Retina (tissue), 1 donor: Measurements from ENCODE around the gene DNAJC22.

Experiments used
- DNase-seq: peaks from one replicate; pipeline ENCODE4 v3.0.0-alpha.2; 2016

DNAJC22 gene

DNA sequence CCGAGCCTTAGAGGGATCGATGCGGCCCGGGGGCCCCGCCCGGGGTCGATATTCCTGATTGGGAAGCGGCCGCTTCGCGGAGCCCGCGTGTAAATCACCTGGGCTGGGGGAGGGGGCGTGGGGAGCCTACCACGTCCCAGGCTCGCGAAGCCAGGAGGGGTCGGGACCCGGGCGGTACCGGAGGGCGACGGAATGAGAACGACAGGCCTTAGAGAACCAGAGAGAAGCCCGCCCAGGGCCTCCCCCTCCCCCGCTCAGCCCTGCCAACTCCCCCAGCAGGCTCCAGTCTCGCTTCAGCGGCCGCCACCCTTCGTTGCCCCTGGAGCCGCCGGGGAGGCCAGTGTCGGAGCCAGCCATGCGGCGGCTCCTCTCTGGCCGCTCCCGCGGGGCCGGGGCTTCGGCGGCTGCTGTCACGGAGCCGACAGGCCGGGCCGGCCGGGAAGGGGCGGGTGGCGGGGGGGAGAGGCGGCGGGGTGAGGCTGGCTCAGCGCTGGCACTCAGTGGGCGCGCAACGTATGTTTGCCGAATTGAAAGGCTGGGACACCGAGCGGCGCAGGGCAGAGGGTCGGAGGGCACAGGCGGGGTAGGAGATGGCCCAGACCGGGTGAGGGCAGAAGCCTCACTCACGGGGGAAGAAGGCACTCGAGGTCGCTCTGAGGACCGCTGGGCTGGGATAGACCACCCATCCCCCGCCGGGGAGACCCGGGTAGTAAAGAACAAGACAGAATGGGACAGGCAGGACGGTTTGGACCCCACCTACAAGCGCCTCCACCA lies 1.4 kb upstream of the DNAJC22 start:
- peak; percentile 67 for DNase-seq

DNA sequence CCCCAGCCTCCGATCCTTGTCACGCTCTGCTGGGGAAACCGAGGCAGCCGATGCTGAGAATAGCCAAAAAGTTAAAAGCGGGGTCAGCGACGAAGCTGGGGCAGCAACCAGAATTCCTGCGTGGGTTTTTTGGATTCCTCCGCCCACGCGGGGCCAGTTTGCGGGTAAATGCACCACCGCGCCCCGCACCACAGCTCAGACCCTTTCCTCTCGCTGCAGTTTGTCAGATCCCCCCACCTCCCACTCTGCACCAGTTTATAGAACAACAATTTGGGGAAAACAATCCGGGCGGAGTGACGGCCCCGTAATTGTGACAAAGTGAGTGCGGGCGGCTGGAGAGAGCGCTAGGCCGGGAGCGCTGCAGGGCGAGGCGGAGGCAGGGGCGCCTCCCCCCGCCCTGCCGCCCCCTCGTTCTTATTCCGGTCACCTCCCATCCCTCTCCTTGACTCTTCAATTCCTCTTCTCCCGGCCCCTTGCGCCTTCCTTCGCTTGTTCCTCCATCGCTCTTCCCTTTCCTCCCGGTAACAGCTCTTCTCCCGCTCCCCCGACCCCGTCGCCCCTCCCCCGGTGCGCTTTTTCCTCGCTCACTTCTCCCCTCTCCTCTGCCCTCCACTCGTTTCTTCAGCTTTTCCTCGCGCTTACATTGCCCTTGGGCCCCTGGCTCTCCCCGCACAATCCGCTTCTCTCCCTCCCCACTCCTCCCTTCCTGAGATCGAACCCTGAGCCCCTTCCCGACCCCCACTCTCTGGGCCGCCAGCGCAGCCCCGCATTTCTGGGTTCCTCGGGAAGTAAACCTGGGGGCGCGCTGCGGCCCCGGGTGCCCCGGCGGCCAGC lies 646 bp upstream of the DNAJC22 start:
- DNase-seq: peak; percentile 66

DNA sequence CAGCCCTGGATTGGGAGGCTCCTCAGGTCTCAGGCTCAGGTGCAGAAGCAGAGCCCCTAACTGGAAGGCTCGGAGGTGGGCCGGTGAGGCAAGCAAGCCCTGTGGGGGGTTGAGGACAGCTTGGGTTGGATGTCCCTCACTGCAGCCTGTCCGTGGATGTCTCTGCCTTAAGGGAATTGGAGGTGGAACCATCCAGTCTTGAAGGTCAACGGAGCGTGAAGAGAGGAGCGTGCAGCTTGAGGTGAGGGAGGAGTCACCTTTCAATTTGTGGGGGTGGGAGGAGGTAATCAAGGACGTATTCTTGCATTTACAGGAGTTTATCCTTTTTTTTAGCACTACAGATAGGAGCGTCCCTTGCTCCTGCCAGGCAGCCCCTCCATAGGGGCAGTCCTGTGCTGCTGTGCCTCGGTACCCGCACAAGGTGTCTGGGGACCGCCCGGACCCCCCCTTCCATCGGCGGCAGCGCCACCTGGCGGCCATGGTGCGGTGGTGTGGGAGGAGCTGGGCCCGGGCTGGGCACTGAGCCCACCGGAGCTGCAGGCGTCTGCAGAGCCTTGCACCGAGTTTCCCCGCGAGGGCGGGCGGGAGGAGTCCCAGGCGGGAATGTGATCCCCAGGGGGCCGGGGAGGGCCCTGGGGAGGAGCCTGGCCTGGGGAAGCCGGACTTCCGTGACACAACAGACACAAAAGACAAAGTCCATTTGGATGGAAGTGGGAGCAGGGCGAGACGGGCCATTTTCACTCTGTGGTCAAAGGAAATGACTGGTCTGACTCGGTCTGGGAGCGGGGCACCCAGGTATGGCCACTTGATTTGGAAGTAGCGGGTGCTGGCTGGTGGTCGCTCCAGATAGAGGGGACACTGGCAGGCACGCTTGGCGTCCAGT lies 864 bp downstream of the DNAJC22 start:
- peak; percentile 88 for DNase-seq

DNA sequence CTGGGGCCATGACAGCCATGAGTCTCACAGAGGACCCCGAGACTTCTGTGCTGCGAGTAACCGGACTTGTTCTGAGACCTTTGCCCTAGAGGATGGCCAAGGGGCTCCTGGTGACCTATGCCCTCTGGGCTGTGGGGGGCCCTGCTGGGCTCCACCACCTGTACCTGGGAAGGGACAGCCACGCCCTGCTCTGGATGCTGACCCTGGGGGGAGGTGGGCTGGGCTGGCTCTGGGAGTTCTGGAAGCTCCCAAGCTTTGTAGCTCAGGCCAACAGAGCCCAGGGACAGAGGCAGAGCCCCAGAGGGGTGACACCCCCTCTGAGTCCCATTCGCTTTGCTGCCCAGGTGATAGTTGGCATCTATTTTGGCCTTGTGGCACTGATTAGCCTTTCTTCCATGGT lies 2.1 kb downstream of the DNAJC22 start:
- DNase-seq: no peak

DNA sequence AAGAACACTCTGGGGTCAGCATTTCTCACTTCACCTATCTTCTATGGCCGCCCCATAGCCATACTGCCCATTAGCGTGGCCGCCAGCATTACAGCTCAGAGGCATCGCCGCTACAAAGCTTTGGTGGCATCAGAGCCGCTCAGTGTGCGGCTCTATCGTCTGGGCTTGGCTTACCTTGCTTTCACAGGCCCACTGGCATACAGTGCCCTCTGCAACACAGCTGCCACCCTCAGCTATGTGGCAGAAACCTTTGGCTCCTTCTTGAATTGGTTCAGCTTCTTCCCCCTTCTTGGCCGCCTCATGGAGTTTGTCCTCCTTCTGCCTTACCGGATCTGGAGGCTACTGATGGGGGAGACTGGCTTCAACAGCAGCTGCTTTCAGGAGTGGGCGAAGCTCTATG lies 2.6 kb downstream of the DNAJC22 start:
- no peak for DNase-seq

DNA sequence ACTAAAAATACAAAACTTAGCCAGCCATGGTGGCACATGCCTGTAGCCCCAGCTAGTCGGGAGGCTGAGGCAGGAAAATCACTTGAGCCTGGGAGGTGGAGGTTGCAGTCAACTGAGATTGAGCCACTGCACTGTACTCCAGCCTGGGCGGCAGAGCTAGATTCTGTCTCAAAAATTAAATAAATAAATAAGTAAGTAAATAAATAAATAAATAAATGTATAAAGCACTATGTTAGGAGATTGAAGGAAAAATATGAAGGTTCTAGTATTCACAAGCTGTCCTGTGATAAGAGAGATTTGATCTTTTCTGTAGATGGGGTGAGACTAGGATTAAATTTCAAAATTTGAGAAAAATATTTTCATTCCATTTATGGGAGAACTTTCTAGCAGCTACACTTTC lies 5.7 kb downstream of the DNAJC22 start:
- no peak for DNase-seq

DNA sequence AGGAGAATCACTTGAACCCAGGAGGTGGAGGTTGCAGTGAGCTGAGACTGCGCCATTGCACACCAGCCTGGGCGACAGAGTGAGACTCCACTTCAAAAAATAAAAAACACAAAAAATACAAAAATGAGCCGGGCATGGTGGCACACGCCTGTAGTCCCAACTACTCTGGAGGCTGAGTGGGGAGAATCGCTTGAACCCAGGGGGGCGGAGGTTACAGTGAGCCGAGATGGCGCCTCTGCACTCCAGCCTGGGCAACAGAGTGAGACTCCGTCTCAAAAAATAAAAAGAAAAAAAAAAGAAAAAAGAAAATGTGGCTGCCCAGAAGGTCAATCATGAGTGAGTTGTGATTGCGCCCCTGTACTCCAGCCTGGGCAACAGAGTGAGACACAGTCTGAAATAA lies 9.2 kb downstream of the DNAJC22 start:
- DNase-seq: no peak

DNA sequence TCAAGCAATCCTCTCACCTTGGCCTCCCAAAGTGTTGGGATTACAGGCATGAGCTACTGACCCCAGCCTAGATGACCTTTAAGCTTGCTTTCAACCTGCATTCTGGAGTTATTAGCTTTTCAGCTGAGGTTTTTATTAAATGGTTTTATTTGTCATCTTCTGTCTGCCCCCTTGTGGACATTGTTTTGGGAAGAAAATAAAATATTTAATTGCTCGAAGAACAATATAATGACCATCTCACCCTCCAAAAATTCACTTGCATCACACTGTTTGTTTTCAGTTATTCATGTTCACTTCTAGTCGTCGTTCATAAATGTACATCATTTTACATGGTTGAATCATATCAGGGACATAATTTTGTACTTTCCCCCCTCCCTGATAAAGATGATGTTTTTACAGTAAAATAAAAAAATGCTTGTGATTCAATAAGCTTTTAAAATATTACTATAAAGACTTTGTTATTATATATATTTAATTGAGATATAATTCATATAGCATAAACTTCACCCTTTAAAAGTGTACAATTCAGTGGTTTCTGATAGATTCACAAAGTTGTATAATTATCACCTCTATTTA lies 10.5 kb downstream of the DNAJC22 start:
- DNase-seq: no peak

DNA sequence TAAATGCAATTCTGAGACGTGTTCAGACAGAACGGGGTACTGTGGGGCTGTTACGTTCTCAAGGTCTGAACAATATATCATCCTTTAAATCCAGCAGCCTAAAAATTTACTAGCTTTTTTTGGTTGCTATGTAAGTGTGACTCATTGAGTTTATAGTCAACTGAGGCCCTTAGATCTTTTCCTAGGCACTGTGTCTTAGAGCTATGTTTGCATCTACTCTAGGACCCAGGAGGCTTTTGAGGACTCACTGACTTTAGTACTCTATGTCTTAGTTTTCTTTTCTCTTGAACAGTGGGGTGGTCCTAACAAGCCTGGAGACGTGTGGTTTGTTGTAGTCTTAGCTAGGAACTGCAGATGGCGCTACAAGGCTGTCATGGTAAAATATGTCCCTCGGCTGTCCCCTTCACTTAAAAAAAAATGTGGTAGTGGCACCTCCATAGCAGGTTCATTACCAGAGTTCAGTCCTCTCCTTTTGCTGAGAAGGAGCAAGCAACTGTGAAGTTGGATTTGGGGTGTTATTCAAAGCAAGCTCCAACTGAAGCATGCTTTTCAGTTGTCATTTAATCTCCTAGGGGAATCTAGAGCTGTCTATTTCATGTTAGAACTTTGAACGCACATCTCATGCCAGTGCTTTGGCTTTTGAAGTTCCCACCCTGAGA lies 11.9 kb downstream of the DNAJC22 start:
- DNase-seq: peak; percentile 77

DNA sequence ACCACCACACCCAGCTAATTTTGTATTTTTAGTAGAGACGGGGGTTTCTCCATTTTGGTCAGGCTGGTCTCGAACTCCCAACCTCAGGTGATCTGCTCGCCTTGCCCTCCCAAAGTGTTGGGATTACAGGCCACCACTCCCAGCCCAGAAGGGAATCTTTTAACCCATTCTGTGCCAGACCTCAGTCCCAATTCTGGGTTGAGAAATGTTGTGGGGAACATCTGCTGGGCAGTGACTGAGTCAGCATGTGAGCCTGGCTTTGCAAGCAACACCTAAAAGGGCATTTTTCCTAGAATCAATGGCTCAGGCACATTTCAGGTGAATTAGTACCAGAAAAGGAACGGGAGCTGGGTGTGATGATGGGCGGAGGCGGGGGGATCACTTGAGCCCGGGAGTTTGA lies 13.0 kb downstream of the DNAJC22 start:
- DNase-seq: no peak

DNA sequence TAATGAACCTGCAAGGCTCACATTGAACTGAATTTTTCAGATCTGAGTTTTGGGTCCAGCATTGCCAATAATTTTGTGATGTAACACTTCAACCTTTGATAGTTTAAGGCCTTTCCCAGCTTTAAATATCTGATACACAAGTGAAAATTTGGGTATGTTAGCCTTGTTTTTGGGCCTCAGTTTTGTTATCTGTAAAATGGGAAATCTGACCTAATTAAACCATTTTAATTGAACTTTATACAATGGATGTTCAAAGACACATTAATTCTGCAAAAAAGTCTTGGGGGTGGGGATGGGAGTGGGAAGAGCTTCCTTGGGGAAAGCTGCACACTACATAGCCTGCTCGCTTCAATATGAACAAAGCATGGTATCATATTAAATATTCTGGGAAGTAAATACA lies 15.4 kb downstream of the DNAJC22 start:
- no peak for DNase-seq

DNA sequence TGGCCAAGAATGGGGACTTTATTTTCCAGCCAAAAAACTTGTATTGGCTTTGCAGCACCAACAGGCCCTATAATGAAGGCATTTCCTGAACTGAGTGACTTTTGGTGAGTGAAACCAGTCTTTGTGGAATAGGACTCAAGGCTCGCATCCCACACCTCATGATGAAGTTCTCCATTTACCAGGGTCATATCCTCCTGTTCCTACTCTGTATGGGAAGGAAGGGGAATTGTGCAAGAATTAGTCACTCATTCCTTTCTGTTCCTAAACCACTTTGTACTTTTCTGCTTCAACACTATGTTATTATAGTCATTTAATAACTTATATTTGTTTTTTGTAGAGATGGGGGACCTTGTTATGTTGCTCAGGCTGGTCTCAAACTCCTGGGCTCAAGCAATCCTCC lies 18.3 kb downstream of the DNAJC22 start:
- DNase-seq: no peak

DNA sequence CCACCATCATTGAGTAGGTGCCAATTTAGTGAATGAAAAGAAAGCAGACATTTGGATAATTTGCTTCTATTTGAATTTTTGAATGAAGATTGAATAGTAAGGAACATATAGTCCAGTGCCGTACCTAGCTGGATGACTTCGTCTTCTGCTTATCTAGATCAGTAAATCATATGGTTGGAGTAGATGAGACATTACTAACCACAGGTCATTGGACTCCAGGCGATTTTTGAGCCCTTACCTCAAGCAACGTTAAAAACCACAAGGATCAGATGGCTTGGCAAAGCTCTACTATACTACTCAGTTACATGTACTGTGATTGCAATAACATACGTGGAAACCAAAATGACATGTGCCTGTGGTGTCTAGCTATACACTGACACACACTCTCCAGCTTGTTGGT lies 18.9 kb downstream of the DNAJC22 start:
- DNase-seq: no peak

DNA sequence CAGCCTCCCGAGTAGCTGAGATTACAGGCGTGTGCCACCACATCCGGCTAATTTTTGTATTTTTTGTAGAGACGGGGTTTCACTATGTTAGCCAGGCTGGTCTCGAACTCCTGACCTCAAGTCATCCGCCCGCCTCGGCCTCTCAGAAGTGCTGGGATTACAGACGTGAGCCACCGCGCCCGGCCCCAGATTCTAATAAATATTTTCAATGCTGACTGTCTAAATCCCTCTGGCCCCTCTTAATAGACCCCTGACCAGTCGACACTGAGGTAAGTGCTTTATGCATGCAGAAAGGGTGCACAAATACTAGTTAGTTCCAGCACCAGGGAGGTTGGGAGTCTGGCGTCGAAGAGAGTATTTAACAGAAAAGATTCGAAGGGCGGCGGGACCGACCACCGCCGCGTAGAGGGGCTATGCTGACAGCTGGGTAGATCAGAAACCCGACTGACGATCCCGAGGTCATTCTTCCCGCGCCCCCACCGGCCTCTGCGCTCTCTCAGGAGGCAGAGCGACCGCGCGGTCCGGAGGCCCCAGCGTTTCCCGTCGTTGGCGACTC lies 19.5 kb downstream of the DNAJC22 start:
- DNase-seq: no peak

DNA sequence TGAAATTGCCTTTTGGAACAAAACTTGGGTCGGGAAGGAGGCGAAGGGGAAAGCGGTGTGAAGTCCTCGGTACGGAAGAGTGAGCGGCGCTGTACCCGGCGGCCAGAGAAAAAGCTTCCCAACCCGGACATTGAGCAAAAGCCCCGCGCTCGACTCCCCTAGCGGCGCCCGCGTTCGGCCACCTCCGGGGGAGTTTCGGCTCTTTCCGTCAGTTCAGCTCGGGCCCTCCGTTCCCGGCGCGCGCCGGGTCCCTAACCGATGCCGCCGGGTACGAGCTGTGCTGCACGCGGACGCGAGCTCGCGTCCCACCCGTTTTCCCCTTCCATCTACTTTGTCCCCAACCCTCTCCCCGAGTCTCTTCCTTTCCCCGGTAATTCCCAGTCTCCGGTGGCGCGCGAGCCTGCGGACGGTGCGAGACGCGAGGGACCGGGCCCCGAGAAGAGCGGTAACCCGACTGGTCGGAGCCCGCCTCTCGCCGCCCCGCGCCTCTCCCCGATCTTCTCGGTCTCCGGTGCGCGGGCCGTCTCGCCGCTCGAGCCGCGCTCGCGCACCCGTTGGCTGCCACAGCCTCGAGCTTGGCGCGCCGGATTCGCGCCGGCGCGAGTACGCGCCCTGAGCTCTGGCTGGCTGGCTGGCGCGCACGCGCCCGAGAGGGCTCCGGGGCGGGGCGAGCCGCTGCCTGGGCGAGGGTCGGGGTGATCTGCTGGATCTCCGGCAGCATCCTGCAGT lies 20.1 kb downstream of the DNAJC22 start:
- DNase-seq: peak; percentile 99

DNA sequence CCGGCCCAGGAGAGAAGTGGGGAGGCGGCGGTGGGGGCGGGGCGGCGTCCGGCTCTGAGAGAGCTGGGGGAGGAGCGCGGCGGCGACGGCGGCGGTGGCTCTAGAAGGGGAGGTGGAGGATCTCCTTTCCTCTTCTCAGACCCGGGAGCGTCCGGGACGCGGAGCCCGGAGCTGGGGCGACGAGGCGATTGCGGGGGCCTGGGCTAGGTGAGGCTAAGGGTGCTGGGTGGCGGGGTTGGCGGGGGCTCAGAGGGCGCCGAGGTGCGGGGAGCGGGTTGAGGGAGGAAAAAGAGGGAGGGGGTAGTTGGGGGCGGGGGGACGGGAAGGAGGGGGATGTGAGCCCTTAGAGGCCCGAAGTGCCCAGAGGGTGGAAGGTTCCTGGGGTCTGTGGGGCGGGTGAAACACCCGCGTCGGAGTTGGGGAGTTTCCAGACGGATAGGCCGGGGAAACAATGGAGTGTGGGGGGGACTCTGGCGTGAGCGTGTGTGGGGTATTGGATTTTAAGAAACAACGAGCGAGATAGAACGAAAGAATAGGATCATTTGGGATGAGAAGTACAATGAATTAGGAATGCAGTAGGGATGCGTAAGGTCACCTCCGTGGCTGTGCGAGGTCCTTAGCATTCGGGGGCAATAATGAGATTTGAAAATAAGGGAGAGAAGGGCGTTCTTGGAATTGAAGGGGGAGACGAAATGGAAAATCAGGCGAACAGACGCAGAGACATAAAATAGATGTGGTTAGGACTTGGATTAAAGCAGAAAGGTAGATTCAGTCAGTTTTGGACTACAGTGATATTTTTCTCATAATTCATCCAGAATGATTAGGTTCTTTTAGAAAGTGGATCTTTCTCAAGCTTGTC lies 20.9 kb downstream of the DNAJC22 start, which contains the start of gene SPATS2:
SPATS2 (plus strand) TSS at position 82 of the 859 bp plus-strand sequence. CDS start 93,551 bp downstream, outside the sequence.
- DNase-seq: peak; percentile 63

DNA sequence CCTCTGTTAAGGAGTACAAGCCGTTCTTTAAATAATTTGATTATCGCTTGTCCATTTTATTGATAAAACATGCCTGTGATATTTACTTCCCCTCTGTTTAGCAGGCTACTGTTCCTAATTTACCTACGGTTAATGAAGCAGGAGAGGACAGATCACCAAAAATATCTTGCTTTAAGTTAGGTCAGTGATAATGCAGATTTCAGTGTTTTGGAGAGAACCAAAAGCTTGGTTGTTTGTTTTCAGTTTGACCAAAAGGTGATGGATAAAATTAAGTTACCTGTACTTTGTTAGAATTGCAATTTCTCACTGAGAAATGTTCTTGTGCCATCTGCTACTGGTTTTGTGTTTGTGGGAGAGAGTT lies 21.5 kb downstream of the DNAJC22 start:
- DNase-seq: no peak

DNA sequence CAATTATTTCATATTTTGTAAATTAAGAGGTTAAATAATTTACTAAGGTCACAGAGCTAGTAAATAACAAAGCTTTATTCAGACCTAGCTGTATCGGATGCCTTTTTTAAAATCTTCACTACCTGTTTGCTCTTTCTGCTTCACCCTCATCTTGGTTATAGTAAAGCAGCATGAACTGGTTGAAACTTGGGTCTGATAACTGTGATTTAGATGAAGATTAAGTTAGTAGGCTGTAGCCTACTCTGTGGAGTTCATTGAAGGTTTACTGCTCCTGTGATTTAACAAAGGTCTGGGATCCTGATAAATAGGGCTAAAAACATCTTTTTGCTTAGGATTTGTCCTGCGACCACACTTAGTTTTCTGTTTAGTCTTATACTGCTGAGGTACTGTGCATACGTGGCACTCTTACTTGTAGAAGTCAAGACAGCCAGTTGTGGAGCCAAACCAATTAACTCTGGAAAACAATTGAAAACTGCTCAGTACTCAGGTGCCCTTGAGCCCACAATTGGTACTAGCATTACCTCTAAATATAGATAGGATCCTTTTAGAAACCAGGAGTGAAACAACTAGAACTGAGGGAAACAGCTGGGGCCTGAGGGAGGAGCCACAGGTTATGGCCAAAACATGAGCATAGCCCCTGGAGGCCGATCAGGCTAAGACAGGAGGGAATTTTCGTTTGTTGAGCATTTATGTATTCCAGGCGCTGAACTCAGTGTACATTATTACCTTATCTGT lies 22.9 kb downstream of the DNAJC22 start:
- DNase-seq: no peak

DNA sequence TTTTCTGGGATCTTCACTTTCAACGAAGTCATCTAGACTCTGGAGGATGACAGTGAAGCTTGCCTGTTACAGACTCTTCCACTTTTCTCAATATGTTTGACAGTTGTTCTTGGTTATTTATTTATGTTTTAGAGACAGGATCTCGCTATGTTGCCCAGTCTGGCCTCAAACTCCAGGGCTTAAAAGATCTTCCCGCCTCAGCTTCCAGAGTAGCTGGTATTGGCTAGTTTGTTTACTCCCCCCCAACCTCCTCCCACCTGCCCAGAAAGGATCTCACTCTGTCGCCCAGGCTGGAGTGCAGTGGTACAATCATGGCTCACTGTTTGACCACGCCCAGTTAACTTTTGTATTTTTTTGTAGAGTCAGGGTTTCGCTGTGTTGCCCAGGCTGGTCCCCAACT lies 23.9 kb downstream of the DNAJC22 start:
- DNase-seq: no peak

DNA sequence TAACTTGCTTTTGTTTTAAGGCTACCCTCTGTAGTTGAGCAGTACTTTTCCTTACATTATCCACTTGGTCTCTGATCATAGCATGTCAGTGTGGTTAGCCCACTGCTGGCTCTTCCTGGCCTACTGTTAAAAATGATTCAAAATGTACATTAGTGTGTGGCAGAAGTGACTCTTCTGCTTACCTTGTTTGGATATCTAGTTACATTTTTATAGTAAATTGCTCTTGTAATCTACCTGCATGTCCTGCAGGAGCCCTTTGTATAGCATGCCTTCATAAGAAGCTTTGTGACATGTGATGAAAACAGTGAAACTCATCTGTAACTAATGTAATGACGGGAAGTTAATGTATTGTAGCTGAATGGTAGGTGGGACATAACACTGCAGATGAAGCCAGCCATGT lies 28.7 kb downstream of the DNAJC22 start:
- no peak for DNase-seq
